GM12878 (cell line): ENCODE data around the gene IFNK. TPM values are rescaled to one million over a fixed set of nuclear protein-coding genes. Genes with fewer than 3 reads are reported as not detected.

Experiments used
- ATAC-seq: fragments of 200-7000 bp; cut with Tn5 transposase; 3 replicates; pipeline ENCODE4 v1.9.1; 2020; ENCODE audit warnings: mild to moderate bottlenecking, moderate library complexity
- BruUV-seq: library from RNA; stranded (reverse); fragments of 400-500 nt; replicated peaks from 2 replicates; lab custom pipeline; 2021; lab: Mats Ljungman, UMichigan
- CTCF ChIA-PET: fragments of 300-600 bp; sonication (Branson Sonifier 250); formaldehyde crosslinking; extraction: SDS; loops from one replicate; lab custom pipeline; 2021; ENCODE audit warnings: inconsistent platforms; lab: Yijun Ruan, JAX
- POLR2A ChIA-PET: fragments of 350-600 bp; formaldehyde crosslinking; extraction: SDS; loops from one replicate; lab custom pipeline; 2021; ENCODE audit warnings: inconsistent platforms; lab: Charles Lee
- RAD21 ChIA-PET: fragments of 300-600 bp; sonication (Branson Sonifier 250); formaldehyde crosslinking; loops from one replicate; lab custom pipeline; 2023; ENCODE audit warnings: antibody characterized with exemption; ENCODE audit not compliant: unreplicated experiment; lab: Charles Lee
- SMC1A ChIA-PET: fragments of 300-600 bp; sonication (Branson Sonifier 250); formaldehyde crosslinking; loops from one replicate; lab custom pipeline; 2023; ENCODE audit not compliant: unreplicated experiment, uncharacterized antibody; lab: Charles Lee
- DNase-seq: peaks from one replicate; pipeline ENCODE4 v3.0.0-alpha.2; 2011; ENCODE audit warnings: low read depth, low spot score
- FAIRE-seq: peaks from 3 replicates; lab custom pipeline; 2011; peaks lifted over from hg19 to GRCh38; lab: Jason Lieb, UNC
- H2AFZ ChIP-seq: 2 replicates; pipeline ENCODE4 v1.6.0; 2011; ENCODE audit warnings: low read depth, low read length, control low read depth; ENCODE audit not compliant: control insufficient read depth
- H3K27ac ChIP-seq: 2 replicates; pipeline ENCODE4 v1.5.1; 2011; ENCODE audit warnings: control low read depth; ENCODE audit not compliant: control insufficient read depth, insufficient read depth
- H3K27me3 ChIP-seq, 2 experiments: replicated peaks in 1 of 2; 2 replicates each; pipeline versions ENCODE4 v1.6.0 to v1.6.1; 2011; ENCODE audit warnings: low read length in 1 of 2; ENCODE audit not compliant: control insufficient read depth in 2 of 2, insufficient read depth in 2 of 2
- H3K36me3 ChIP-seq, 2 experiments: 2 replicates each; pipeline ENCODE4 v1.5.1; 2011; ENCODE audit warnings: low read length in 1 of 2; ENCODE audit not compliant: control insufficient read depth in 2 of 2, insufficient read depth in 2 of 2
- H3K4me1 ChIP-seq: 2 replicates; pipeline ENCODE4 v1.6.1; 2011; ENCODE audit warnings: mild to moderate bottlenecking, low read length, moderate library complexity, mixed read lengths; ENCODE audit not compliant: control insufficient read depth, insufficient read depth
- H3K4me2 ChIP-seq: 2 replicates; pipeline ENCODE4 v1.6.0; 2011; ENCODE audit warnings: control low read depth; ENCODE audit not compliant: control insufficient read depth, insufficient read depth
- H3K4me3 ChIP-seq: fragments of 200-600 bp; sonication (generic); 2 replicates; pipeline ENCODE4 v1.5.1; 2016
- H3K79me2 ChIP-seq: 2 replicates; pipeline ENCODE4 v1.6.0; 2011; ENCODE audit warnings: low read length; ENCODE audit not compliant: control insufficient read depth, insufficient read depth
- H3K9ac ChIP-seq: 2 replicates; pipeline ENCODE4 v1.8.0; 2011; ENCODE audit warnings: low read length, control low read depth, mixed read lengths; ENCODE audit not compliant: control insufficient read depth, insufficient read depth
- H3K9me3 ChIP-seq: replicated peaks from 3 replicates; pipeline ENCODE4 v1.5.1; 2011; ENCODE audit warnings: mild to moderate bottlenecking, low read length; ENCODE audit not compliant: control insufficient read depth, insufficient read depth
- H4K20me1 ChIP-seq: 2 replicates; pipeline ENCODE4 v1.6.0; 2011; ENCODE audit not compliant: control insufficient read depth, insufficient read depth
- IRF3 ChIP-seq: fragments of 450-650 bp; IDR thresholded peaks from 2 replicates; pipeline ENCODE4 v1.6.1; 2014; ENCODE audit warnings: mild to moderate bottlenecking
- IRF4 ChIP-seq: IDR thresholded peaks from 2 replicates; pipeline ENCODE4 v1.6.1; 2011; ENCODE audit warnings: low read depth, low read length
- KAT2A ChIP-seq: conservative IDR thresholded peaks from 2 replicates; pipeline ENCODE4 v1.6.1; 2011; ENCODE audit warnings: low read depth, low read length; ENCODE audit not compliant: control insufficient read depth
- KLF5 ChIP-seq: fragments of 450-650 bp; IDR thresholded peaks from 2 replicates; pipeline ENCODE4 v1.6.1; 2014; ENCODE audit warnings: mild to moderate bottlenecking; ENCODE audit not compliant: partially characterized antibody
- MEF2A ChIP-seq: IDR thresholded peaks from 2 replicates; pipeline ENCODE4 v1.6.1; 2011; ENCODE audit warnings: low read depth, mild to moderate bottlenecking, low read length, moderate library complexity; ENCODE audit not compliant: insufficient read depth
- MLLT1 ChIP-seq: fragments of 450-650 bp; IDR thresholded peaks from 2 replicates; pipeline ENCODE4 v1.6.1; 2016; ENCODE audit warnings: mild to moderate bottlenecking
- MTA3 ChIP-seq: IDR thresholded peaks from 2 replicates; pipeline ENCODE4 v1.6.1; 2012; ENCODE audit warnings: low read length, inconsistent platforms, borderline replicate concordance
- MYC ChIP-seq: IDR thresholded peaks from 2 replicates; pipeline ENCODE4 v1.6.1; 2011; ENCODE audit warnings: mild to moderate bottlenecking, low read length, moderate library complexity, inconsistent platforms; ENCODE audit not compliant: insufficient read depth, insufficient replicate concordance, insufficient read length, severe bottlenecking
- PAX5 ChIP-seq: IDR thresholded peaks from 2 replicates; pipeline ENCODE4 v1.6.1; 2011; ENCODE audit warnings: low read depth, low read length, borderline replicate concordance
- PKNOX1 ChIP-seq: fragments of 450-650 bp; IDR thresholded peaks from 2 replicates; pipeline ENCODE4 v1.6.1; 2016; ENCODE audit warnings: mild to moderate bottlenecking
- RB1 ChIP-seq: fragments of 450-650 bp; formaldehyde crosslinking; IDR thresholded peaks from 2 replicates; pipeline ENCODE4 v1.6.1; 2017; ENCODE audit warnings: mild to moderate bottlenecking, borderline replicate concordance
- SMARCA5 ChIP-seq: fragments of 450-650 bp; IDR thresholded peaks from 2 replicates; pipeline ENCODE4 v1.6.1; 2017; ENCODE audit warnings: mild to moderate bottlenecking
- TCF12 ChIP-seq: IDR thresholded peaks from 2 replicates; pipeline ENCODE4 v1.6.1; 2011; ENCODE audit warnings: low read depth, mild to moderate bottlenecking, low read length
- WGBS: methylation state at CpG from one replicate; pipeline ENCODE4 v1.1.6; 2016; ENCODE audit warnings: low lambda C conversion rate; ENCODE audit not compliant: insufficient replicate concordance, insufficient coverage; ENCODE audit errors: missing lambda C conversion rate; 5-methylcytosine and 5-hydroxymethylcytosine counted together
- in situ Hi-C: fragments of 300-500 bp; cut with MboI; formaldehyde crosslinking; loops from 9 replicates; pipeline ENCODE4 v1.14.3; 2018; ENCODE audit warnings: mixed read lengths
- intact Hi-C: fragments of 100-400 bp; cut with micrococcal nuclease; formaldehyde crosslinking; loops from one replicate; pipeline ENCODE4 v1.14.2; 2022; ENCODE audit not compliant: unreplicated experiment
- polyA plus RNA-seq, 11 experiments: library from polyadenylated mRNA; depleted of rRNA in 4 of 11; unstranded in 6 of 11; stranded (reverse) in 5 of 11; fragments of >200 nt; fragmentation: Nextera tagmentation in 4 of 11; fragmentation: Illumina TruSeq in 1 of 11; extraction: Ambion mirVana in 4 of 11; extraction: Trizol in 1 of 11; gene quantifications; 1 replicate in 1 of 11; 2 replicates in 10 of 11; pipeline versions ENCODE4 v1.2.1 to v1.2.3, GENCODE V29; 2011 to 2016; ENCODE audit warnings: inconsistent platforms in 2 of 11, missing spikeins in 2 of 11, low read depth in 1 of 11
- total RNA-seq, 4 experiments: library from RNA; depleted of rRNA in 3 of 4; stranded (reverse); fragments of >200 nt in 3 of 4; fragmentation: Illumina TruSeq in 1 of 4; extraction: Trizol in 1 of 4; gene quantifications; 2 replicates each; pipeline versions ENCODE4 v1.2.1 to v1.2.3, GENCODE V29; 2013 to 2021
- TF ChIP-seq, protein P1 (sequence below): fragments of 450-650 bp; conservative IDR thresholded peaks from 2 replicates; pipeline ENCODE4 v1.6.1; 2017; ENCODE audit warnings: mild to moderate bottlenecking, moderate library complexity

IFNK gene
- total and polyA plus RNA-seq, 10 of the 15 experiments (the other 5 are each of a cell fraction or from before 2014, with no cell fraction given) = 0.06 TPM; not detected in 9

DNA sequence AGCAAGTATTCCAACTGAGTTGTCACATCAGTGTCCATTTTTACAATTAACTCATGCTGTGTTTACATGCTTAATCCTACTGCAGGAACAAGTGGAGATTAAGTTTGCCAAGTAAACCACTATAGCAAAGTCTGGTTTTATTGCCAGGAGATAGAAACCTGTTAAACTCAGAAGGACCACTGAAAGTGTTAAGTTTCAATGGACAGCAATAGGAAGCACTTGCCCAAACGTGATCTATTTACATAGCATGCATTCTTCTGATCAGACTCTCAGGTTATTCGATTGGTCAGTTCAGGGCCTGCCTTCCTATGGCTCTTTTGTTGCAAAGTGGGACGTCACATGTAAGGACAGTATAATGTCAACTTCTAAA is 28.0 kb upstream of the IFNK start:
- no peak overlapping the region for H3K4me3 ChIP-seq
- RAD21 ChIA-PET = no interaction called here

More for the DNA sequence above, 28.0 kb upstream of the IFNK start:
- POLR2A ChIA-PET = no interaction called here
- Histone ChIP-seq H3K4me1 (peaks cover 7% of the 10 kb centered on the region; the same call in 1 of the 2 replicates), H3K27ac (no peak overlapping the region), H3K36me3 (no peaks in the 10 kb centered on the region), H4K20me1 (no peaks in the 10 kb centered on the region), H3K79me2 (no peaks in the 10 kb centered on the region), H3K4me2 (no peak overlapping the region), H3K27me3 (no peaks in the 10 kb centered on the region), H2AFZ (no peak overlapping the region), H3K9me3 (no peaks in the 10 kb centered on the region; the same call in 2 of the 3 replicates), H3K9ac (no peak overlapping the region)
- no peak for DNase-seq
- 55% methylated on average over 3 of the region's 3 CpGs for WGBS
- FAIRE-seq = no peak
- in situ Hi-C loops (no loop called here), intact Hi-C loops (no loop called here)
- CTCF ChIA-PET = no interaction called here
- no TSS peak for BruUV-seq
- TF ChIP-seq MEF2A = no peak
- TF ChIP-seq MLLT1 = no peak
- TF ChIP-seq MYC = no peak
- no peak for TF ChIP-seq PKNOX1
- no peak for TF ChIP-seq IRF3
- no peak for TF ChIP-seq RB1
- no peak for TF ChIP-seq IRF4
- no peak for TF ChIP-seq KAT2A
- TF ChIP-seq KLF5 = no peak
- TF ChIP-seq MTA3 = no peak
- TF ChIP-seq PAX5 = no peak
- no peak for TF ChIP-seq SMARCA5
- TF ChIP-seq, protein P1, sequence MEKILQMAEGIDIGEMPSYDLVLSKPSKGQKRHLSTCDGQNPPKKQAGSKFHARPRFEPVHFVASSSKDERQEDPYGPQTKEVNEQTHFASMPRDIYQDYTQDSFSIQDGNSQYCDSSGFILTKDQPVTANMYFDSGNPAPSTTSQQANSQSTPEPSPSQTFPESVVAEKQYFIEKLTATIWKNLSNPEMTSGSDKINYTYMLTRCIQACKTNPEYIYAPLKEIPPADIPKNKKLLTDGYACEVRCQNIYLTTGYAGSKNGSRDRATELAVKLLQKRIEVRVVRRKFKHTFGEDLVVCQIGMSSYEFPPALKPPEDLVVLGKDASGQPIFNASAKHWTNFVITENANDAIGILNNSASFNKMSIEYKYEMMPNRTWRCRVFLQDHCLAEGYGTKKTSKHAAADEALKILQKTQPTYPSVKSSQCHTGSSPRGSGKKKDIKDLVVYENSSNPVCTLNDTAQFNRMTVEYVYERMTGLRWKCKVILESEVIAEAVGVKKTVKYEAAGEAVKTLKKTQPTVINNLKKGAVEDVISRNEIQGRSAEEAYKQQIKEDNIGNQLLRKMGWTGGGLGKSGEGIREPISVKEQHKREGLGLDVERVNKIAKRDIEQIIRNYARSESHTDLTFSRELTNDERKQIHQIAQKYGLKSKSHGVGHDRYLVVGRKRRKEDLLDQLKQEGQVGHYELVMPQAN = no peak
- TF ChIP-seq TCF12 = no peak
- no peak for ATAC-seq
- SMC1A ChIA-PET = no interaction called here
